ACC112 (cell line): ENCODE results near the gene HRH2.
A peak's percentile ranks its signal among the peaks of the same experiment; 100 is the strongest.
"Not testable (repeated sequence)": the region's sequence is repeated elsewhere in the genome, so short reads cannot be mapped to it uniquely, and the experiment has no call there.

Experiments used
- H2AFZ ChIP-seq: fragments of 200-600 bp; sonication (generic); one replicate; pipeline ENCODE4 v1.6.0; 2017; ENCODE audit warnings: antibody characterized with exemption, low read length; ENCODE audit not compliant: unreplicated experiment
- H3K27ac ChIP-seq: fragments of 200-600 bp; sonication (generic); 2 replicates; pipeline ENCODE4 v1.5.1; 2014; ENCODE audit warnings: low read depth, mild to moderate bottlenecking, antibody characterized with exemption, low read length, moderate library complexity
- H3K27me3 ChIP-seq: fragments of 200-600 bp; sonication (generic); 2 replicates; pipeline ENCODE4 v1.6.1; 2014; ENCODE audit warnings: mild to moderate bottlenecking, antibody characterized with exemption, low read length, moderate library complexity, mixed read lengths; ENCODE audit not compliant: insufficient read depth
- H3K36me3 ChIP-seq: fragments of 200-600 bp; sonication (generic); 2 replicates; pipeline ENCODE4 v1.6.1; 2016; ENCODE audit warnings: mild to moderate bottlenecking, antibody characterized with exemption, low read length, moderate library complexity, mixed read lengths; ENCODE audit not compliant: insufficient read depth
- H3K4me1 ChIP-seq: fragments of 200-600 bp; sonication (generic); one replicate; pipeline ENCODE4 v1.6.1; 2016; ENCODE audit warnings: low read length, mixed read lengths; ENCODE audit not compliant: insufficient read depth, unreplicated experiment, control insufficient read depth
- H3K4me3 ChIP-seq: fragments of 200-600 bp; sonication (generic); 2 replicates; pipeline ENCODE4 v1.5.1; 2014; ENCODE audit warnings: mild to moderate bottlenecking, low read depth, low read length
- H3K79me2 ChIP-seq: fragments of 200-600 bp; sonication (generic); one replicate; pipeline ENCODE4 v1.6.0; 2016; ENCODE audit warnings: low read length; ENCODE audit not compliant: control insufficient read depth, unreplicated experiment, insufficient read depth

The HRH2 gene

DNA sequence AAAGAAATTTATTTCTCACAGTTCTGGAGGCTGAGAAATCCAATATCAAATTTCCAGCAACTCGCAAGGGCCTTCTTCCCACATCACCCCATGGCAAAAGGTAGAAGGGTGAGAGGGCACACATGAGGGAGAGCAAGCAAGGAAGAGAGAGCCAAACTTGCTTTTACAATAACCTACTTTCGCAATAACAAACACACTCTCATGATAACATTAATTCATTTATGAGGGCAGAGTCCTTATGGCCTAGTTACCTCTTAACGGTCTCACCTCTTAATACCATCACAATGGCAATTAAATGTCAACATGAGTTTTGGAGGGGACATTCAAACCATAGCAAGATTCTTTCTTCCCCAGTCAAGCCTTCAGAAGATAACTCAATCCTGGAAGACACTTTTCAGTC, 11.6 kb upstream of the HRH2 start:
- no peak overlapping the region for H3K4me3 ChIP-seq
- H3K27me3 ChIP-seq: no peaks in the 10 kb centered on the region
- H3K36me3 ChIP-seq: no peaks in the 10 kb centered on the region
- no peak overlapping the region for H2AFZ ChIP-seq
- no peaks in the 10 kb centered on the region for H3K4me1 ChIP-seq
- H3K27ac ChIP-seq: no peak overlapping the region
- no peaks in the 10 kb centered on the region for H3K79me2 ChIP-seq

DNA sequence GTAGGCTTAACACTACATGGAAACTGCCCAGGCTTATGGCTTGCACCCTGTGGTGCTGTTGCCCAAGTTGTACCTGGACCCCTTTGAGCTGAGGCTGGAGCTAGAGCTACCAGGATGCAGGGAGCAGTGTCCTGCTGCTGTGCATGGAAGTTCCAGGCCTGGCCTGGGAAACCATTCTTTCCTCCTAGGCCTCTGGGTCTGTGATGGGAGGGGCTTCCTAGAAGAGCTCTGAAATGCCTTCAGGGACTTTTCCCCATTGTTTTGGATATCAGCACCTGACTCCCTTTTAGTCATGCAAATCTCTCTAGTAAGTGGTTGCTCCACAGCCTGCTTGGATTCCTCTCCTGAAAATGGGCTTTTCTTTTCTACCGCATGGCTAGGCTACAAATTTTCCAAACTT, 7.9 kb upstream of the HRH2 start:
- Histone ChIP-seq H3K4me3 (no peak overlapping the region), H3K4me1 (no peaks in the 10 kb centered on the region), H3K27ac (no peak overlapping the region), H3K36me3 (no peaks in the 10 kb centered on the region), H3K79me2 (no peaks in the 10 kb centered on the region), H3K27me3 (no peaks in the 10 kb centered on the region), H2AFZ (no peak overlapping the region)

DNA sequence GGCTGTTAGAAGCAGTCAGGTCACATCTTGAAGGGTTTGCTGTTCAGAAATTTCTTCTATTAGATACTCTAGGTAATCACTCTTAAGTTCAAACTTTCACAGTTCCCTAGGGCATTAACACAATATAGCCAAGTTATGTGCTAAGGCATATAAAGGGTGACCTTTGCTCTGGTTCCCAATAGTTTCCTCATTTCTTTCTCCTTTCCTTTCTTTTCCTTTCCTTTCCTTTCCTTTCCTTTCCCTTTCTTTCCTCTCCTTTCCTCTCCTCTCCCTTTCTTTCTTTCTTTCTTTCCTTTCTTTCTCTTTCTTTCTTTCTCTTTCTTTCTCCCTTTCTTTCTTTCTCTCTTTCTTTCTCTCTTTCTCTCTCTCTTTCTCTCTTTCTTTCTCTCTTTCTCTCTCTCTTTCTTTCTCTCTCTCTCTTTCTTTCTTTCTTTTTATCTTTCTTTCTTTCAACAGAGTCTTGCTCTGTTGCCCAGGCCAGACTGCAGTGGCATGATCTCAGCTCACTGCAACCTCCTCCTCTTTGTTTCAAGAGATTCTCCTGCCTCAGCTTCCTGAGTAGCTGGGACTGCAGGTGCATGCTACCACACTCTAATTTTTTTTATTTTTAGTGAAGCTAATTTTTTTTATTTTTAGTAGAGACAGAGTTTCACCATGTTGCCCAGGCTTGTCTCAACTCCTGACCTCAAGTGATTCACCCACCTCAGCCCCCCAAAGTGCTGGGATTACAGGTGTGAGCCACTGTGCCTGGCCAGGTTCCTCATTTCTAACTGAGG, 7.3 kb upstream of the HRH2 start:
- H3K4me1 ChIP-seq, H3K4me3 ChIP-seq, H3K36me3 ChIP-seq, H3K27me3 ChIP-seq, H2AFZ ChIP-seq, H3K27ac ChIP-seq, H3K79me2 ChIP-seq: not testable (repeated sequence)

DNA sequence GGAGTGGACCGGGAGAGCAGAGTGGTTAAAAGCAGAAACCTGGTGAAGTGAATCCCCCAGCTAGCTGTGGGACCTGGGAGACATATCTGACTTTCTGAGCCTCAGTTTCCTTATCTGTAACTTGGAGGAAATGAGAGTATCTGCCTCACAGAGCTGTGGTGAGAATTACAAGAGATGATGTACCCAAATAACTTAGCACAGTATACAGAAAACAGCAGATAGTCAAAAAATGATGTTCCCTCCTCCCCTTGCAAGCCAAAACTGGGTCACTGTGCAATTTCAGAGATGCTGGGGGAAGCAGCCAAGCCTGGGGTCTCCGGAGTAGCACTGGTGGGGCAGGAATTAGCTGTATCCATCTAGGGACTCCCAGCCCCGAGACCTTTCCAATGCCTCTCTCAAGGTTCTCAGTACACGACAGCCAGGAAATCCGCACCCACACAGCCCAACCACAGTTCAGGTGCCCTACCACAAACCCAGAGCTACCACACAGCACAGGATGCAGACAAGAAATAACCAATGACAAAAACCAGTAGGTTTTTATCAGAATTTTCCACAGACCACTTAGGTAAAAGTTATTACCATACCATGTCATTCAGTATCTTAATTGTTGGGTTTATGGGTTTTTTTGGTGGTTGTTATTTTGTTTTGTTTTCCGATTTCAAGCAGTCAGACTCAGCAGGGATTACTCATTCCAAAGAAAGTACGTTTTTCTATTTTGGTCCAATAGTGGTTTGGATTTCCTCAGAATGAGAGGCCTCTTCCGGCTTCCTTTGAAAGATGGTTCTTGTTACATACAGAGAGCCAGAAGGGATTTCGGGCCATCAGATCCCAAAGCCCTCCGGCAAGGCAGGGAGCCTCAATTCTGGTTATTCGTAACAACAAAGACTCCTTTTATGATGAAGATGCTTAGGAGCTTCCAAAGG, 4.9 kb upstream of the HRH2 start:
- Histone ChIP-seq H3K27me3 (peaks cover 15% of the 10 kb centered on the region), H3K4me3 (no peak overlapping the region), H3K36me3 (no peaks in the 10 kb centered on the region), H2AFZ (no peak overlapping the region), H3K27ac (no peak overlapping the region), H3K4me1 (no peaks in the 10 kb centered on the region), H3K79me2 (no peaks in the 10 kb centered on the region)

DNA sequence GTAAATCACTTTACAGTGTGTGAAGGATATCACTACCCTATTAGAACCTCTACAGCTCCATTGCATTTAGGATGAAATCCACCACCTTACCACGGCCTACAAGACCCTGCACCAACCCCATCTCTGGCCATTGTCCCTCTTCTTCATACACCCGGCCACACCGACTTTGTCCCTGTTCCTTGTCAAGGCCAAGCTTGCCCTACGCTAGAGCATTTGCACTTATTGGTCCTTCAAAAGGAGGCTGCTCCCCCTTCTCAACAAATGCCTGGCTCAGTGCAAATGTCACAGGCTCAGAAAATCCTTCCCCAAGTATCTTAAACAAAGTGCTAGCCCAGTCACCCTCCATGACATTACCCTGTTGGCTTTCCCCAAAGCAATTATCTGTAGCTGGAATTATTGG, 4.1 kb upstream of the HRH2 start:
- Histone ChIP-seq H2AFZ (no peak overlapping the region), H3K36me3 (no peaks in the 10 kb centered on the region), H3K27me3 (peaks cover 23% of the 10 kb centered on the region), H3K4me3 (no peak overlapping the region), H3K4me1 (no peaks in the 10 kb centered on the region), H3K27ac (no peak overlapping the region), H3K79me2 (no peaks in the 10 kb centered on the region)

DNA sequence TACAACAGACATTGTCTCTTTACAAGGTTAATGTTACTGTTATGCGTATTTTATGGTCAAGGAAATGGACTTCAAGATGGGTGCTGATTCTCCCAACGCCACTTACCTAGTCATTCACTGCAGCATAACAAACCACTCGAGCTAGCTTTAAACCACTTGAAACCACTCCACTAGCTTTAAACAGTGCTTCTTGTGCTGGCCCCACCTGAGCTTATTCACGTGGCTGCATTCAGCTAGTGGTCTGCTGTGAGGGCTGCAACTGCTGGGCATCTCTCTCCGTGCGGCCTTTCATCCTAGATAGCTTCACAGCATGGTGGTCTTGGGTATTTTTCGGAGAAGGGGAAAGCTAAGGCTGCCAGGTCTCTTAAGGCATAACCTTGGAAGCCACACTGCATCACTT, 3.5 kb upstream of the HRH2 start:
- H3K79me2 ChIP-seq: no peaks in the 10 kb centered on the region
- H3K4me3 ChIP-seq: no peak overlapping the region
- H3K27me3 ChIP-seq: peaks cover 28% of the 10 kb centered on the region
- no peak overlapping the region for H3K27ac ChIP-seq
- no peak overlapping the region for H2AFZ ChIP-seq
- H3K36me3 ChIP-seq: no peaks in the 10 kb centered on the region
- no peaks in the 10 kb centered on the region for H3K4me1 ChIP-seq

DNA sequence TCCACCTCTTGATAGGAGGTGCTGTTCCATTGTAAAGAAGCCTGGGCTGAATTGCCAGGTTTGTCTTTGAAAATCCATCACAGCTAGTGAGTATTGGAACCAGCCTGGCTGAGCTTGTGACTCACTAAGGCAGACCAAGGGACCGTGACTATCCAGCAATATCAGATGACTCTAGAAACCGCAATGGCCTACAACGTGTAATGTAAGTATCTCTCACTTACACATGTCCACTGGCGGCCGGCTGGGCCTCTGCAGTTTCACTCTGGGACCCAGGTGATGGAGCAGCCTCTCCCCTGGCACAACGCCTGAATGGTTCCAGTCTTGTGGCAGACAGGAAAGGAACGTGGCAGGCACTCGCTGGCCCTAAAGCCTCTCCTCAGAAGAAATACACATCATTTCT, 3.1 kb upstream of the HRH2 start:
- Histone ChIP-seq H3K27me3 (peaks cover 33% of the 10 kb centered on the region), H3K4me1 (no peaks in the 10 kb centered on the region), H2AFZ (no peak overlapping the region)

DNA sequence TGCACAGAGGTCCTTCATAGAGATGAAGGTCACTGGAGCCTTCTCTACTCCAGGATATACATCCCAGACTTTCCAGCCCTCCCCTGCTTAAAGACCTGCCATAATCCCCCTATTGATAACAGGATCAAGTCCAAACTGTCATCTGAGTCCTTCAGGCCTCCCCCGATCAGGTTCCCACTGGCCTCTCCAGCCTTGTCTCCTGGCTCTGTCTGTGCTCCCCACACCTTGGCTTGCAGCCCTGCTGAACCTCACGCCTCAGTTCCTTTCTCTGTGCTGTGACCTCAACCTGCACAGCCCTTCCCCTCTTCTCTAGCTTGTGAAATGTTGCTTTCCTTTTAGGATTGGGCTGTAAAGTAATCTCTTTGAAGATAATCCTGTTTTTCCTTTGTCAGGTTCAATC, 2.5 kb upstream of the HRH2 start:
- no peaks in the 10 kb centered on the region for H3K4me1 ChIP-seq
- H3K27me3 ChIP-seq: peaks cover 39% of the 10 kb centered on the region
- H3K36me3 ChIP-seq: no peaks in the 10 kb centered on the region
- no peaks in the 10 kb centered on the region for H3K79me2 ChIP-seq
- H3K27ac ChIP-seq: no peak overlapping the region
- H3K4me3 ChIP-seq: no peak overlapping the region
- no peak overlapping the region for H2AFZ ChIP-seq

More for the DNA sequence above, 3.1 kb upstream of the HRH2 start:
- Histone ChIP-seq H3K36me3 (no peaks in the 10 kb centered on the region), H3K4me3 (no peak overlapping the region), H3K79me2 (no peaks in the 10 kb centered on the region), H3K27ac (no peak overlapping the region)

DNA sequence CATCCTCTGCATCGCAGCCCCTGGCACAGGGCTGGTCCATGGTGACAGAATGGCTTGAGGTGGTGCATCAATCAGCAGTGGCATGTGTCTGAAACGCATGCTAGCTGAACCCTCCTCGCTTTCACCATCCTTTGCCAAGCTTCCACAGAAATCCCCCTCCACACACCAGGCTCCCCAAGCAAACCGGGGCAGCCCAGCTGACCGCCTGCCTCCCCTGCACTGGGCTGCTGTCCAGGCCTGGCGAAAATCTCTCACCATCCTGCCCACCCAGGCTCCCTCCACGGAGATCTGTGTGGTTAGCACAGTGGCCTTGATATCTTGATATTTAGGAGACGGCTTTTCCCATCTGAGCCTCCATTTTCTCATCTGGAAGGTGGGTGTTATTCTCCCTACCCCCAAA, 905 bp upstream of the HRH2 start:
- no peak overlapping the region for H3K27ac ChIP-seq
- no peak overlapping the region for H3K4me3 ChIP-seq
- no peaks in the 10 kb centered on the region for H3K79me2 ChIP-seq
- H3K4me1 ChIP-seq: no peaks in the 10 kb centered on the region
- H3K27me3 ChIP-seq: peaks cover 40% of the 10 kb centered on the region
- no peak overlapping the region for H2AFZ ChIP-seq
- no peaks in the 10 kb centered on the region for H3K36me3 ChIP-seq

DNA sequence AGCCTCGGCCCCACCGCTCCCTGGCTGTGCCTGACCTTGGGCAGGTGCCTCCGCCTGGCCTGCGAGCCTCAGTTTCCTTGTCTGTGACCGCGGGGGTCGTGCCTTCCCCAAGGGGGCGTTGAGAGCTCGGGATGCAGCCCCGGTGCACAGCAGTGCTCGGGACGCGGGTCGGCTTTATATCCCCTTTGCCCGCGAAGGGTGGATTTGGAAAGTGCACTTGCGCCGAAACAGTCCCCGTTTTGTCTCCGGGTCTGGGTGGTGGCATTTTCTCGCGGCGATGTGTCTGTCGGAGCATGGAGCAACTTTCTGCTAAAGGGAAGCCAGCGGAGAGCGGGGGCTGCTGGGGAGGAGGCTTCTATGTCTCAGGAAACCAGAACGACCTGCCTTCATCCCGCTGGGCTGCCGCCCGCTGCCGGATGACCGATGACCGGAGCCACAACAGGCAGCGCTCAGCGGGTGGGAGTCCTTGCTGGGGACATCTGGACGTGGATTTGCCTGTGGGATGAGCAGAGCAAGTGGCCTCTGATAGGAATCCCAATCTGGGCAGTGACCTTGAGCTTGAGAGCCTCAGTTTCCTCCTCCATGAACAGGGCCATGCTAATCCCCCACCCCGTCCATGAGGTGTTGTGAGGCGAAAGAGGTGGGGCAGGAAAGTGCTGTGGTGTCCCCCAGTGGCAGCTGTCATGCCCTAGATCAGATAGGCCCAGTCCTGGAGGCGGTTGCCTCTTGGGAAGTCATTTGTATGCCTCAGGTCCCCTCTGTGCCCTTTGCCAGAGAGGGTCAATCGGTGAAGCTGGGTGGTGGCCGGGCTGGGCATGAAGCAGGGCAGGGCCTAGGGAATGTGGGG, 651 bp downstream of the HRH2 start:
- Histone ChIP-seq H3K36me3 (no peaks in the 10 kb centered on the region), H2AFZ (no peak overlapping the region), H3K79me2 (no peaks in the 10 kb centered on the region), H3K4me3 (peak overlapping the region; percentile 55; the same call in 1 of the 2 replicates), H3K4me1 (no peaks in the 10 kb centered on the region), H3K27me3 (peaks cover 40% of the 10 kb centered on the region), H3K27ac (no peak overlapping the region)
